ENCODE data around the gene KCNT1. TPM values are rescaled to one million over a fixed set of nuclear protein-coding genes. Genes with fewer than 3 reads are reported as not detected.

KCNT1 gene
- total and polyA plus RNA-seq, 2 donors (not counting 3 experiments of a cell fraction or from before 2014, with no cell fraction given): not detected

DNA sequence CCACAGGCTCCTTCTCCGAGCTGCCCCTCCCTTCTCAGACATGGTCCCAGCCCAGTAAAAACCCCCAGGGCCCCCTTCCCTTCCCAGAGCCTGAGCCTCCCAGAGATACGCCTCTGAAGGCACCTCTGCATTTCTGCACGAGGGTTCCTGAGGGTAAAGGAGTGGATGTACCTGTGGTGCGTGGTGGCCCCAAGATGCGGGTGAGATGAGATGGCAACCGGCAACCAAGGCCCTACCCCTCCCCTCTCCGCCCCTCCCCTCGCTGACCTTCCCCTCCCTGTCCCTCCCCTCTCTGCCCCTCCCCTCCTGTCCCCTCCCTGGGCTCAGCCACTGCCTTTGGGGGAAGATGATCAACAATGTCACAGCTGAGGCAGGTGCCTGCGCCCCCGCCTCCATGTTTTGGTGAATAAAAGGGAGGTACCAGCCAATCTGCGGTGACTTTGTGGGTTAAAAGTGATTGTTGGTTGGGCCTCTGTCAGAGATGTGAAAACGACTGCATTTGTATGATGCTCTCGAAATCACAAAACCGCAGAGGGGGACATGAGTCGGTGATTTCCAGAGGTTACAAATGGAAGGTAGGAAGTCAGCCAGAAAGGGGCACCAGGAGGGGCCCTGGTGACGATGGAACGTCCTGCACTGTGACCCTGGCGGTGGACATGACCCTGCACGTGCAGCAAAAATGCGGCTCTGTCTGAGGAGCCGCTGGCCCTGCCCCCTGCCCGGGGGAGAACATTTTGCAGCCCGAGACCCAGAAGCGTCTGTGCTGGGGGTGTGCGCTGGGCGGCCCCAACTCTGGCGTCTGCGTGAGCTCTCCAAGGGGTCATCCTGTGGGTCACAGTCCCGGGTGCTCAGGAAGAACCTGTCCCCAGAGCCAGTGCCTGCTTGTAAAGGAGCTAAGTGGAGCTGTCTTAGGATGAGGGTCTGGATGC lies 35.2 kb upstream of the KCNT1 start:
- H3K36me3 ChIP-seq (ENCODE audit: control insufficient read depth in 2 of 2, extremely low read depth in 1 of 2, insufficient read depth in 2 of 2, low read length in 2 of 2): no peaks in the 10 kb centered on the region
- no peak overlapping the region for H2AFZ ChIP-seq (ENCODE audit: low read depth, low read length)
- no peaks in the 10 kb centered on the region for H4K20me1 ChIP-seq (replicated peaks; ENCODE audit: control insufficient read depth, extremely low read depth, insufficient read depth, low read length)
- FAIRE-seq (no peak), DNase-seq (ENCODE audit: low read depth, low spot score) (no peak)
- H3K79me2 ChIP-seq (ENCODE audit: control insufficient read depth, insufficient read depth, low read length): no peaks in the 10 kb centered on the region
- intact Hi-C loops (cut with micrococcal nuclease): no loop called here
- no peaks in the 10 kb centered on the region for H3K9me3 ChIP-seq (replicated peaks; ENCODE audit: control insufficient read depth, insufficient read depth, low read length)
- ChIA-PET CTCF (interaction anchor here (0.9 kb wide), 1 partner anchor 9 kb away, joined by 3 read pairs; no protein-coding TSS in a partner anchor), POLR2A (no interaction called here)
- no TSS peak for BruUV-seq (replicated peaks)
- H3K27ac ChIP-seq (ENCODE audit: insufficient read depth, low read depth, low read length): no peak overlapping the region
- no peaks in the 10 kb centered on the region for H3K9me1 ChIP-seq (replicated peaks; ENCODE audit: control insufficient read depth, extremely low read depth, insufficient read depth, low read length)
- no peak overlapping the region for H3K9ac ChIP-seq (replicated peaks; ENCODE audit: extremely low read depth, insufficient read depth, low read length)
- no peak for TF ChIP-seq GATA2 (IDR thresholded peaks at IDR 0.05; ENCODE audit: insufficient read depth, insufficient read length, low read depth, low read length)
- no peak for TF ChIP-seq EZH2 (IDR thresholded peaks at IDR 0.05; ENCODE audit: borderline replicate concordance, low read depth, low read length, severe bottlenecking)
- TF ChIP-seq POLR2AphosphoS5 (IDR thresholded peaks at IDR 0.05; ENCODE audit: insufficient read depth, low read depth, low read length): no peak
- no peak for TF ChIP-seq MYC (IDR thresholded peaks at IDR 0.05; ENCODE audit: low read depth, low read length)
- TF ChIP-seq JUN (IDR thresholded peaks at IDR 0.05; ENCODE audit: borderline replicate concordance, insufficient read depth, insufficient read length, low read depth): no peak
- TF ChIP-seq FOS (IDR thresholded peaks at IDR 0.05; ENCODE audit: borderline replicate concordance, insufficient read depth, low read length): no peak
- TF ChIP-seq, protein P1, sequence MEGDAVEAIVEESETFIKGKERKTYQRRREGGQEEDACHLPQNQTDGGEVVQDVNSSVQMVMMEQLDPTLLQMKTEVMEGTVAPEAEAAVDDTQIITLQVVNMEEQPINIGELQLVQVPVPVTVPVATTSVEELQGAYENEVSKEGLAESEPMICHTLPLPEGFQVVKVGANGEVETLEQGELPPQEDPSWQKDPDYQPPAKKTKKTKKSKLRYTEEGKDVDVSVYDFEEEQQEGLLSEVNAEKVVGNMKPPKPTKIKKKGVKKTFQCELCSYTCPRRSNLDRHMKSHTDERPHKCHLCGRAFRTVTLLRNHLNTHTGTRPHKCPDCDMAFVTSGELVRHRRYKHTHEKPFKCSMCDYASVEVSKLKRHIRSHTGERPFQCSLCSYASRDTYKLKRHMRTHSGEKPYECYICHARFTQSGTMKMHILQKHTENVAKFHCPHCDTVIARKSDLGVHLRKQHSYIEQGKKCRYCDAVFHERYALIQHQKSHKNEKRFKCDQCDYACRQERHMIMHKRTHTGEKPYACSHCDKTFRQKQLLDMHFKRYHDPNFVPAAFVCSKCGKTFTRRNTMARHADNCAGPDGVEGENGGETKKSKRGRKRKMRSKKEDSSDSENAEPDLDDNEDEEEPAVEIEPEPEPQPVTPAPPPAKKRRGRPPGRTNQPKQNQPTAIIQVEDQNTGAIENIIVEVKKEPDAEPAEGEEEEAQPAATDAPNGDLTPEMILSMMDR (IDR thresholded peaks at IDR 0.05; ENCODE audit: extremely low read depth in 1 of 2, insufficient read depth in 1 of 2, low read depth in 1 of 2, low read length in 2 of 2): no peak
- no peak for TF ChIP-seq POLR2A (IDR thresholded peaks at IDR 0.05; ENCODE audit: low read depth, low read length)
- TF ChIP-seq, protein P2, sequence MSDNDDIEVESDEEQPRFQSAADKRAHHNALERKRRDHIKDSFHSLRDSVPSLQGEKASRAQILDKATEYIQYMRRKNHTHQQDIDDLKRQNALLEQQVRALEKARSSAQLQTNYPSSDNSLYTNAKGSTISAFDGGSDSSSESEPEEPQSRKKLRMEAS (IDR thresholded peaks at IDR 0.05; ENCODE audit: insufficient read depth, insufficient read length): no peak
- dilution Hi-C loops (cut with MboI; ENCODE audit: extremely low pct_ligation_motif_present, low sequenced_read_pairs): no loop called here
- no peak overlapping the region for H3K4me3 ChIP-seq (replicated peaks in 1 of 3; ENCODE audit: insufficient read depth in 1 of 3, low read depth in 1 of 3, low read length in 3 of 3)
- no peak overlapping the region for H3K4me2 ChIP-seq (ENCODE audit: insufficient read depth, low read length)
- no peaks in the 10 kb centered on the region for H3K4me1 ChIP-seq (ENCODE audit: control insufficient read depth, extremely low read depth, insufficient read depth, low read length)
- no peaks in the 10 kb centered on the region for H3K27me3 ChIP-seq (ENCODE audit: control insufficient read depth in 2 of 2, insufficient read depth in 2 of 2, low read length in 2 of 2)
